Neural progenitor cell (in vitro differentiated cells): ENCODE data around the gene LMBR1.

Source experiments
- EZH2phosphoT487 ChIP-seq: fragments of 200-600 bp; sonication (generic); IDR thresholded peaks from 2 replicates; pipeline ENCODE4 v1.6.1; 2017; ENCODE audit warnings: antibody characterized with exemption
- TF ChIP-seq, protein P1 (sequence below): fragments of 200-600 bp; sonication (generic); IDR thresholded peaks from 2 replicates; pipeline ENCODE4 v1.5.1; 2017; ENCODE audit warnings: antibody characterized with exemption, mild to moderate bottlenecking

DNA sequence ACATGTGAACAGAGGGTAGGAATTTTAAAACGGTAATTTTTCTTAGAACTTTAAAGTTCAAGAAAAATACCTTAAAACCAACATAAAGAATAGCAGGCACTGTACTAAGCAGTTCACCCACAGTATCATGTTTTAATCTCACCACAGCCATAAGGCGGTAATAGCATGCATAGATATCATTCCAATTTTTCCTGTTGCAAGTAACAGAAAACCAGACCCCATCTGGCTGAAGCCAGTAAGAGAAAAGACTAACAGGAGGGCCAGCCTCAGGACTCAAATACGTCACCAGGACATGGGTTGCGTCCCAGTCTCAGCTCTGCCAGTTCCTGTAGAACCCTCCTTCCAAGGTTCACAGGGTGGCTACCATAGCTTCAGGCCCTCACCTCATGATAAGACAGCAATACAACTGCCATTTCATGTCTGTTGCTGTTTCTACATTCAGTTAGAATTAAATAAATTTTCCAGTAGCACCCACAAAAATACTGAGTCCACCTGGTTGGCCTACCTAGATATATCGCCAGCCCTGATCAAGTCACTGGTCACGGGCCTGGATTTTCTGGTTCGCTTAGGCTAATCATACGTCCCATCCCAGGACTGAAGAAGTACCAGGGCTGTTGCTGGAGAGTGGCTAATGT is 254.4 kb downstream of the LMBR1 start:
- TF ChIP-seq, protein P1, sequence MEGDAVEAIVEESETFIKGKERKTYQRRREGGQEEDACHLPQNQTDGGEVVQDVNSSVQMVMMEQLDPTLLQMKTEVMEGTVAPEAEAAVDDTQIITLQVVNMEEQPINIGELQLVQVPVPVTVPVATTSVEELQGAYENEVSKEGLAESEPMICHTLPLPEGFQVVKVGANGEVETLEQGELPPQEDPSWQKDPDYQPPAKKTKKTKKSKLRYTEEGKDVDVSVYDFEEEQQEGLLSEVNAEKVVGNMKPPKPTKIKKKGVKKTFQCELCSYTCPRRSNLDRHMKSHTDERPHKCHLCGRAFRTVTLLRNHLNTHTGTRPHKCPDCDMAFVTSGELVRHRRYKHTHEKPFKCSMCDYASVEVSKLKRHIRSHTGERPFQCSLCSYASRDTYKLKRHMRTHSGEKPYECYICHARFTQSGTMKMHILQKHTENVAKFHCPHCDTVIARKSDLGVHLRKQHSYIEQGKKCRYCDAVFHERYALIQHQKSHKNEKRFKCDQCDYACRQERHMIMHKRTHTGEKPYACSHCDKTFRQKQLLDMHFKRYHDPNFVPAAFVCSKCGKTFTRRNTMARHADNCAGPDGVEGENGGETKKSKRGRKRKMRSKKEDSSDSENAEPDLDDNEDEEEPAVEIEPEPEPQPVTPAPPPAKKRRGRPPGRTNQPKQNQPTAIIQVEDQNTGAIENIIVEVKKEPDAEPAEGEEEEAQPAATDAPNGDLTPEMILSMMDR = no peak
- TF ChIP-seq EZH2phosphoT487 = no peak
